ENCODE measurements around the gene VEPH1.
A peak's percentile ranks its signal among the peaks of the same experiment; 100 is the strongest.

The VEPH1 gene

DNA sequence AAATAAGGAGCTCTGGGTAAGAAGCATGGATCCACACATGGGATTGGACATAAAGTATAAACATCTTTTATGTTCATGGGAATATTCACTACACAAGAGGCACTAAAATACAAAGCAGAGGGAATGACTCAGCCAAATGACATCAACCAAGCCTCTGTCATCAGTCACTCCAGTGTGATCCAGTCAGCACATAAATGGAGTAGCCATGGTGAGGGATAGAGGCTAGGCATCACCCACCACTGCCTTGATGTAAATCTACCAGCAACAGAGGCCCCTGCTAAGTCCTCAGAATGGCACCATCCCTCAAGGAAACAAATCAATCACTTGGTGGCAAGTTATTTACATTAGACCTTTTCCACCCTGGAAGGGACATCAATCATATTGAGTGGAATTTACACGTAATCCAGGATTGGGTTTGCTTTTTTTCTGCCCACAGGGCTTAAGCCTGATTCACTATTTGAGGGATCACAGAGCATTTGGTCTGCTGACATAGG is 27.2 kb downstream of the VEPH1 start:
- no peak for DNase-seq (ENCODE audit: low spot score)

DNA sequence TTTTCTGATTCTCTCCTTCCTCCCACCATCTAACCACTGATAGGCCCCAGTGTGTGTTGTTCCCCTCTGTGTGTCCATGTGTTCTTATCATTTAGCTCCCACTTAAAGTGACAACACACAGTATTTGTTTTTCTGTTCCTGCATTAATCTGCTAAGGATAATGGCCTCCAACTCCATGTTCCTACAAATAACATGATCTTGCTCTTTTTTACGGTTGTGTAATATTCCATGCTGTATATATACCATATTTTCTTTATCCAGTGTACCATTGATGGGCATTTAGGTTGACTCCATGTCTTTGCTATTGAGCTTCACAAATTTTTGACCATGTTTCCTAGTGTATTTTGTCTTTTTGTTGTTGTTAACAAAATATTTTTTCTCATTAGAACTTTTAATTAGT is 30.6 kb downstream of the VEPH1 start:
- no peak for DNase-seq (ENCODE audit: low spot score)

DNA sequence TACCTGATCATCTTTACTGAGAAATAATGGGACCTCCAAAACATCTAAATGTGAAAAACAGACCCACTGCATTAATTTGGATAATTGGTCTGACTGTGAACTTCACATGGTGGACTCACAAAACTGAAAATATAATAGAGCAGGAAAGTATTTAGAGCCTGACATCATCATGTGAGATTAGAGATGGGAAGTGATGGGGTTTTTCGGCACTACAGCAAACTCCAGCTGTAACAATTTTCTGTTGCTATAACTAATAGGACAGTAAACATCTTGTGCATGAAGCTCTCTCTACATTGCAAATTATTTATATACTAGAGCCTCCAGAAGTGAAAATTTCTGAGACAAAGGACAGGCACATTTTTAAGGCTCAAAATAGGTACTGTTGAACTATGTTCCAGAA is 32.2 kb downstream of the VEPH1 start:
- DNase-seq (ENCODE audit: low spot score) = no peak

DNA sequence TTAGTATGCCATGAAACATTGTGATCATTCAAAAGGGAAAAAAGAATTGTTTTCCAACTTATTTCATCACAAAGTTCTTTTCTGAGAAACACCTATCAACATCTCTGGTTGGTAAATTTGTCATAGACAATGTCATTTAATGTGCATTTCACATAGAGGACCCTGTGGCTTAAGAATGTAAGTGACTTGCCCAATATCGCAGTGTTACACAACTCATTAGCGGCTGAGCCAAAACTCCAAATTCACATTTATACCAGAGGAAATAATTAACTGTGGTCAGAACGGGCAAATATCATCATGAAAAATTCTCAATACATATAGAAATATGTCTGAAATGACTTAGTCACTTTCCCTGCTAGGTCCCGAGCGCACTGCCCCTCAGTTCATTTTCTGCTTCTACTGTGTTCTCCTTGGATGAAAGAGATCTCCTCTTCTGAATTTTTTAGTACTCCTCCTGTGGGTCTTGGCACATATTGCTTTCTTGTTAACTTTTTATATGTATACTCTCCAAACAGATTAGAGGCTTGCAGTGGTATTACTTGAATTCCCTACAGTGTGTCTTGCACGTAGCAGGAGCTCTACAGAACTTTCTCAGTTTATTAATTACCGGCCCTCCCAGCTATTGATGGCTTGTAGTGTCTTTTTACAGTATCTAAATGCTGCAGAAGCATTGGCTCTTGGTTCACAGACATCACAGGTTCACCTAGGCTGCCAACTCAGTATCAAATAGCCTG is 33.5 kb downstream of the VEPH1 start:
- no peak for DNase-seq (ENCODE audit: low spot score)

DNA sequence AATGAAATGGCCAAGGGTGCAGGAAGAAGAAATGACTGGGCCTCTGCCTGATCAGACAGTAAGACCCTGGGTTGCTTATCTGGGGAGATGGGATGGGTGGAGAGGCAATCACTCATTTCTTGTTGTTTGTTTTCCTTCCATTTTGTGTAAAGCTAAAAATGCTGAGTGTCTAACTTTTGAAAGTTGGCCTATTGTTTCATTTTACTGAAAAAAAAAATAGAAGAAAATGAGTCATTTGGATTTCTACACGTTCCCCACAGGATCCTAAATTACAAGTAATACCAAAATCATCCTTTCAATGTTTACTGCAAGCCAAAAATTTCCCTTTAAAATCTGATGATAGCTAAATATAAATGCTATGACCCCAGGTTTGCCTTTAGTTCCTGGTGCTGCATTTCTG is 36.0 kb downstream of the VEPH1 start:
- DNase-seq (ENCODE audit: low spot score) = no peak

DNA sequence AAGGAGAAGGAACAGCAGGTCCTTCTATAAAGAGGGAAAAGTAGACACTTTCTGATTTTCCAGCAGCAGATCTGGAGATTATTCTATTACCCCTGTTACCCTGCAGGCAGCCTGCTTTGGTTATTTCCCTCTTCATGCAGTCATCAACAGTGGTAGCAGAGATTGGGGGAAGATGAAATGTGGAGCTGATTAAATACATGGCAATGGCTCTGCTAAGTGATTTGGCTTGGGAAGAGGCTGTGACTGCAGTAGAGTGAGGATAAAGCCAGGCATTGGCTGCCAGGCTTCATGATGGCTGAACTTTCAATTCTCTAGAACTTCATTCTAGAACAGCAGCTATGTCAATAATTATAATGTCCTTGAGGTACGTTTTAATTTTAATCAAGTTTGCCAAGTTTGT is 37.5 kb downstream of the VEPH1 start:
- DNase-seq (ENCODE audit: low spot score) = no peak

DNA sequence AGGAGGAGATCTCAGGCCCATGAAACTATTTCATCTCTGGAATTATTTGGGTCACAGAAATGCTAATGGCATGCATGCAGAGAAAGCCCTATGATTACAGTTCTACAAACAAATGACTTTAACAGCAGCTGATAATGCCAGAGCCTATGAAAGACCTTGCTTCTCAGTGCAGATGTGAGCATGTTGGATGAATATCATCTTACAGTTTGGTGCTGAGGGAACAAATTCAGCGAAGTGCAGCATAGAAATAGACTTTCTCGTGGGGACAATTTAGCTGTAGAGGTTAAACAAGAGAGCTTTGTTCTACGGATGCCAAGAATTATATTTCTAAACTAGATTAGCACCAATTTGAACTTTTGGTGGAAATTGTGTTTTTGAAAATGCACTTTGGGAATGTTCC is 38.9 kb downstream of the VEPH1 start:
- no peak for DNase-seq (ENCODE audit: low spot score)

DNA sequence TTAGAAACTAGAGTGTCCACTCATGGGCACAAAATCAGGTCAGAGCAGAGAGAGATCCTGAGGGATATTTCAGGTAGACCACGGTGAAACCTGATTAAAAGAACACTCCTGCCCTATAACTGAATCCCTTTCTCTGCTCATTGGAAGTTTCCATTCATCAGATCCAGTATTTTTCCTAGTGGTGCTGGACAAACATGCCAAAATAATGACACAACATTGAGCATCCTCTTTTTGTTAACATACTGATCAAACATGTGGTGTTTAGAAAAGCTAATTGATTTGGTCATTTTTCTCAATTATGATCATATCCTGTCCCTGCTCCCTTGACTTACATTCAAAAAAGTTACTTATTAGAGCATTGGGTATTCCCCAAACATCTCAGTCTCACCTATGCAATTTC is 39.4 kb downstream of the VEPH1 start:
- no peak for DNase-seq (ENCODE audit: low spot score)

DNA sequence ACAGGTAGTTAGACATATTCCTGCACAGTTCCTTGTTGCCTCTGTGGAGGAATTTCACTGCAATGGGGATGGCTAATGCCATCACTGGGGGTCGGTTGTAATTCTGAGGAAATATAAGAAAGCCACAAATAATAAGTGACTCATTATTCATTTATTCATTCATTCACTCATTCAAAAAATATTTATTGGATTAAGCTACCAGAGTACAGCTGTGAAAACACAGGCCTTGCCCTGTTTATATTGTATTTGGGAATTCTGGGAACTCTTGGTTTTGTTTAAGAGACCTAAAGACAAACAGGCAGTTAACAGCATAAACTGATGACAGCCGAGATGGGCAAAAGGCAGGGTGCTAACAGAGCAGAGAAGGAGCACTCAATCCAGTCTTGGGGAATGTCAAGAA is 43.0 kb downstream of the VEPH1 start:
- DNase-seq (ENCODE audit: low spot score) = no peak

DNA sequence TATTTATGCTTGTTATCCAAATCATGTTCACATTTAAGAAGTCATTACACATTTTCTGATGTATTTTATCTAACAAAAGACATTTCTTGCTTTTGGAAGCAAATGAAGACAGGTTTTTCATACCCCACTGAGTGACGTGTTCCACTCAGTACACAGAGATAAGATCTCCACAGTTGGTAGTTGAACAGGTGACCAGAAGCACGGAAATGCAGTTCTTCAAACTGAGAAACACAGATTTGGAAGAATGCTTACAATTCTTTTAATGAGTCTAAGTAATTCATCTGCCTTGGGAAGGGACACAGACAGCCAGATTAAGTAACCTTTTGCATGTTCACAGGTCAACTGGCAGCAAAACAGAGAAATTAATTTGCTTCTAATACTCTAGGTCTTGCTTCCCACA is 43.5 kb downstream of the VEPH1 start:
- no peak for DNase-seq (ENCODE audit: low spot score)

DNA sequence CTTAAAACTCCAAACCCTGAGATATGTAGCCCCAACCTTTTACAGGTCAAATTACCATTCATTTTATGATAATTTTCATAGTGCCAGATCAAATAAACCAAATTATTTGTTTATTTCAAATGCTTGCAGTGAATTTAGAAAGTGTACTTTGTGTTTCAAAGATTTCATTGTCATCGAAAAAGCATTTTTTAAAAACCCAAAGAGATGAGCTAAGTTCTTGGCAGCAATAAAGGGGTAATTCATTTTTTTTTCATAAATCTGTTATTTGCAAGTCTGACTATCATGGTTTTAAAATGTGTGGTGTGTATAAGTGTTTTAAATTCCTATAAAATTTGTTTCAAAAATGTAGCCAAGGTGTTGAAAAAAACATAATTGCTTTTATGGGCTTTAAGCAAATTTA is 49.4 kb downstream of the VEPH1 start:
- no peak for DNase-seq (ENCODE audit: low spot score)

DNA sequence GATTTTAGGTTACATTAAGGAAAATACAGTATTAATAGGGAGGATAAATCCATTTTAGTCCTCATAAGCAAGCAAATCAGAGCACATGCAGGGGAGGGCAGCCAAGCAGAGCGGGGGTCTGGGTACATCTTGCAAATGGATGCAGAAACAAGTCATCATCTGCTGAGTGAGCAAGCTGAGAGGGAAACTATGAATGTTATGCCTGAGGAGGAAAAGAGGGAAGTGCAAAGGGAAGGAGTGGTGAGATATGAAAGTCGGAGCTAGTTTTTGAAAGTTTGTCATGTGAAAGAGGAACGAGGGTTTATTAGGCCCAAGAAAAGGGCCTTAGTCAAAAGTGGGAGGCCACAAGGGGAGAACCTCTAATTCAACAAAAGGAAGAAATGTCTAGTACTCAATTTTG is 51.1 kb downstream of the VEPH1 start:
- DNase-seq (ENCODE audit: low spot score) = no peak

DNA sequence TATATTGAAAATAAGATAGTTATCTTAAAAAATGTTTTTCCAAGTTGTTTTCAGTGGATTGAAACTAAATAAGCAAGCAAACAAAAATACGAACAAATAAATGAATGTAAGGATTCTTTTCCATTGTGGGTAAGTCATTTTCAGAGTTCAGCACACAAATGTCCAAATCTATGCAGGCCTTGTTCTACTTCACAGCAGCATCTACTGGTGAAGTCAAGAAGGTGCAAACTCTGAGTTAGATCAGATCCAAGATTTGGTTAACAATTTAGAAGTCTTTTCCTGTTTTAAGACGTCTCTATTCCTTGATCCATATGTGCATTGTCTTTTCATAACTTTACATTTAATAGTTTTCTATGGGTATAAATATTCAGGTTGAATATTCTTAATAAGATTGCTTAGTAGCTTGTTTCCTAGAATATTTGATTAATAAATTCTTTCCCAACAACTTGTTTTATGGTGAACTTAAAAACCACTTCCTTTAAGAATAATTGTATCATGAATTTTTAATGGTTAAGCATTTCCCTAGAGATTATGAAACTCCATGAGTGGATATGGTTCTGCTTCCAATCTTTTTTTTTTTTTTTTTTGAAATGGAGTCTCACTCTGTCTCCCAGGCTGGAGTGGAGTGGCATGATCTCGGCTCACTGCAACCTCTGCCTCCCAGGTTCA is 56.1 kb downstream of the VEPH1 start:
- no peak for DNase-seq (ENCODE audit: low spot score)

DNA sequence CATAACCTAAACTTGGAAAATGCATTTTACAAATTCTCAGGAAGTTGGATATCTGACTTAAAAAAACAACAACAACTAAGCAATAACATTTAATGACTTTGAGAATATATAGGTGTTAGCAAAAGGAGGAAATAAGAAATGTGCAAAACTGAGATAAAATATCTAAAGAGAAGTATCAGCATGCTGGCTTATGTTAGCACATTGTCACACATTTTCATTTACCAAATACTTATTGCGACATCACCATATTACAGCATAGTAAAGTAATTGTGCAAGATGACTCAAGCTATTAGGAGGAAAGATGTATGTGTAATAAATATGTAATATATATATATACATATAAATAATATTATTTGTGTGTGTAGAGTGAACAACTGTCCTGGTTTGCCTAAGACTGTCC is 57.4 kb downstream of the VEPH1 start:
- DNase-seq (ENCODE audit: low spot score) = no peak

DNA sequence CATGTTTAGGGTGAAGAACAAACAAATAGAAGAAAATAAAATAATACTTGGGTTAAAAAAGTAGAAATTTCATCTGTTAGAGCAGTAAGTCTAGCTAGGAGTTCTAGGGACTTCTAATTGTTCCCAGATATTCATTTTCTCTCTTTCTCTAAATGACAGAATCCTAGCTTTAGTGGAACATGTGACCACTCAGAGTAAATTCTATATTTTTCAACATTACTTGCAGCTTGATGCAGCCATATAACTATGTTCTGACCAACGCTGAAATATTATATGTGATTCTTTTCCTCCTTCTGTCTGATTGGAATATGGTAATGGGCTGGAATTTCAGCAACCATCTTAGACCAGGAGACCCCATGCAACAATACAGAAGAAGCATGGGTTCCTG is 58.4 kb downstream of the VEPH1 start:
- DNase-seq (ENCODE audit: low spot score) = no peak

DNA sequence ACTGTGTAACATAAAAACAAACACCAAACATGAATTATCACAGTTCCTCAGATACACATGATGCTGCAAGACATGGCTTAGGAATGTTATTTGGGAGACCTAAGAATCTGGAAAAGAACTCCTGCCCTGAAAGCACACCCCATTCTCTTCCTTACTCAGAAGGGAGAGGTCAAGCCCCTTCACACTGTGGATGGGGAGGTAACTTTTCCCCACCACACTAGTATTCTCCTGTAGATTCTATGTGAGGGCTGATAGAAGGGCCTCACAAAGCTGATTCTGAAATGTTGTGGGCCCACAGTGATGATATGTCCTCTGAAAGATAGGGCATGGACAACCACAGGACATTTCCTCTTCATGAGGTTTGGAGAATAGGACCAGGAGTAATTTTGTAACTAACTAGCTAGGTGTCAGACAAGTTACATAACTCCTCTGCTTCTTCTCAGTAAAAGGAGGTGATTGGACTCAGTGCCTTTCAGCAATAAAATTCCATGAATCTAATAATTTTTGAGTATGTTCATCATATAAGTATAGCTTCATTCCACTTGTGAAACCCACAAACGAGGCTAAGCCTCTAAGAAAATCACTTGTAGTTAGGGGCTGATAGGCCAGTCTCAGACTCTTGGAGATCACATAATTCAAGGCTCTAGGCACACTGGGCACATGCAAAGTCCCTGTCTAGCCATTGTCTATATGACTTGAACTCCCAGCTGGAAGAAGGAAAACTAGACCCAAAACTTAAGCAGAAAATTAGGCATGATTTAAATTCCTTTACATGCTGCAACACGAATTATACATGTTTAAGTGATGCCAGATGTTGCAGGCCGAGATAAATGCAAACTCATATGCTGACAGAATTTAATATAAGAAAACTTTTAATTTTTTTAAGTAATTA is 59.1 kb downstream of the VEPH1 start:
- no peak for DNase-seq (ENCODE audit: low spot score)

DNA sequence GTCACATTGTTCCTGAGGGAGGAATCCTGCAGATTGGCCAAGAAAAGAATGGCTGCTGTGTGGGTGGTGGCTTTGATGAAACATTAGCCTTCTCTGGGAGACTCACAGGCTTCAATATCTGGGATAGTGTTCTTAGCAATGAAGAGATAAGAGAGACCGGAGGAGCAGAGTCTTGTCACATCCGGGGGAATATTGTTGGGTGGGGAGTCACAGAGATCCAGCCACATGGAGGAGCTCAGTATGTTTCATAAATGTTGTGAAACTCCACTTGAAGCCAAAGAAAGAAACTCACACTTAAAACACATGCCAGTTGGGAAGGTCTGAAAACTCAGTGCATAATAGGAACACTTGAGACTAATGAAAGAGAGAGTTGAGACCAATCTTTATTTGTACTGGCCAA is 60.5 kb downstream of the VEPH1 start:
- no peak for DNase-seq (ENCODE audit: low spot score)

DNA sequence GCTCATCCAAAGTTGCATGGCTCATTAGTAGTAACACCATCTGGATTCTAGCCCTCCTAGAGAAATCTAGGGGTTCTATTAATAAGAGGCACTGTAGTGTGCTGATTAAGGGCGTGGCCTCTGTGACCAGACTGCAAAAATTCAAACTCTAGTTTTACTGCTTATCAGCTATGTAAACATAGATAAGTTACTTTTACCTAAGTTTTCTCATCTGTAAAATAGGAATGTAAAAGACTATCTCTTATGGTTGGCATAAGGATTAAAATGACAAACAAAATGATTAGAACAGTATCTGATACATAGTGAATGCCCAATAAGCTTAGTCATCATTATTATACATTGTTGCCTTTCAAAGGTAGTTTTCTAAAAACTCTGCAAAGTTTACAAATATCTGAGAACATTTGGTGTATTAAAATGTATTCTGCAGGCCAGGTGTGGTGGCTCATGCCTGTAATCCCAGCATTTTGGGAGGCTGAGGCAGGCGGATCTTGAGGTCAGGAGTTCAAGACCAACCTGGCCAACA is 62.1 kb downstream of the VEPH1 start:
- no peak for DNase-seq (ENCODE audit: low spot score)

DNA sequence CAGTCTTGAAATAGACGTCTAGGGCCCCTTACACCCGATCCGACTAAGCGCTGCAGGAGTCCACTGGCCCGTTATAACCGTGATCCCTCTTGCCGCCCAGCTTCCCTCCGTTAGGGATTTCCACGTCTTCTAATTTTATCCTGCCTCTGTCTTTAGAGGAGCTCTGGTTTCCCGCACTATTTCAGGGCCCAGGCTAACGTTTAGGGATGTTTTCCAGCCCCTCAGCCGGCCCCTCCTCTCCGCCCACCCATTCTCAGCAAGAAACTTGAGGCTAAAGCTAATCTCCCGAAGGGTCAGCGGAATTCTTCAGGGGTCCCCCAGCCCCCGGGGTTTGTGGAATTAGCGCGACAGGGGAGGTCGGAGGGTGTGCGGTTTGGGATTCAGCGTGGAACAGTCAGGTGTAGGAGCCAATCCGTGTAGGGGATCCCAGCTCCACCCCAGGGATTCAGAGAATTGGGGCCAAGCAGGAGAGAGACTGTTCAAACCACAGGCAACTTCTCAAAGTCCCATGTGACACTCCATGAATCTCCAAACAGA is 65.0 kb downstream of the VEPH1 start:
- peak; percentile 74 for DNase-seq (ENCODE audit: low spot score)

DNA sequence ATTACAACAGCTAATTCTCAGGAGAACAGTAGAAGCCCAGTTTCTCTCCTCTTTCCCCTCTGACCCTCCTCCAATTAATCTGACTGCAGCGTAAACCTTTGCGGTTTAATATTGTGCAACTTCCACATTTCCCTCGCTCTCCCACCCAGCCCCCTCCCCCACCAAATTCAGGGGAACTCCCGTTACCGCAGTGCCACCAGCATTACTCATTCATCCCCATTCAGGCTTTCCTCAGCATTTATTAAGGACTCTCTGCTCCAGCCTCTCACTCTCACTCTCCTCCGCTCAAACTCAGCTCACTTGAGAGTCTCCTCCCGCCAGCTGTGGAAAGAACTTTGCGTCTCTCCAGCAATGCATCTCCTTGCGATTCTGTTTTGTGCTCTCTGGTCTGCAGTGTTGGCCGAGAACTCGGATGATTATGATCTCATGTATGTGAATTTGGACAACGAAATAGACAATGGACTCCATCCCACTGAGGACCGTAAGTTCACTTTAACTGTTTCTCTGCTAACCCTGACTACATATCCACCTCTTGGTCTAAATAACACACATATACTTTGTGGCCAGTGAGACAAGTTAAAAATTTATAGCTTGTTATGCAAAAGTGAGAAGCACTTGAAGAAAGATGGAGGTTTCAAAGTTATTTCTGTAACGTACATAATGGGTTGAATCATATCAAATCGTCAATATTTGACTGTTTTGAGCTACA is 66.5 kb downstream of the VEPH1 start, which contains the start of gene PTX3:
PTX3 (plus strand) TSS at position 268 of the 709 bp plus-strand sequence; CDS start at position 352, 84 bp downstream.
- peak; percentile 79 for DNase-seq (ENCODE audit: low spot score)

DNA sequence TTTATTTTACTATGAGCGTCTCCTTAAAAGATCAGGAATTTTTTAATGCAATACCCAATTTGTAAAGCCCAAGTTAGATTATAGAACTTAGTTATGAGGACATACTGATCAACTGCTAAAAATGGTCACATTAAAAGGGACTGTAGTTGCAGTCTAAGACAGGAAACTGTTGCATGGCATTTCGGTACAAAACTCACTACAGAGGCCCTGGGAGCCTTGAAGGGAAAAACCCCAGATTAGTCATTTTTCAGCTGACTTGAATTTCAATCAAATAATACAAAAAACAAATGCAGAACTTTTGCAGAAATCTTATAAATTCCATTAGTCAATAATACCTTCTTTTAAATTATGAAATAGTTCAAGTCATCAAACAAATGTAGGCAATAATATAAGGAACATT is 73.5 kb downstream of the VEPH1 start:
- DNase-seq (ENCODE audit: low spot score) = no peak

DNA sequence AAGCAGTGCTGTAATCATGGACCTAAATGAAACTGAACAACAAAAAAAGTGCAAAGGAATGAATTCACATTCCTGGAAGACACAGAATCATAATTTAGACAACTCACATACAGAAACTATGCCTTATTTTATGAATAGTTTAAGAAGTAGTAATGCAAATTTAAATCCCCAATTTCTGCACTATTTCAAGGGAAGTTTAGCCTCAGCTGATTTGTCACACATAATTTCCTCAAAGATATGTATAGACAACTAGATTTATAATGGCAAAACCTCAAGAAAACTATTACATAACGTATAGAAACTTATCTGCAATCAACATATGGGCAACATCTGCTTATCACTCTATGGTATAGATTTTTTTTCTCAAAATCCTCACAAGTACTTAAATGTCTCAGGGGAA is 74.4 kb downstream of the VEPH1 start:
- no peak for DNase-seq (ENCODE audit: low spot score)
